Spinal cord (tissue), 10 donors: Measurements from ENCODE around the gene TAF5L. TPM values are rescaled to one million over a fixed set of nuclear protein-coding genes. Genes with fewer than 3 reads are reported as not detected.
A peak's percentile ranks its signal among the peaks of the same experiment; 100 is the strongest.

ENCODE experiments used
- DNase-seq, 6 donors: peaks; one replicate each; pipeline versions ENCODE4 v3.0.0 to v3.0.0-alpha.2; 2013 to 2015; ENCODE audit warnings: low spot score in 6 of 6, low read depth in 4 of 6
- H3K27ac ChIP-seq: one replicate; pipeline ENCODE4 v1.5.1; 2013; ENCODE audit warnings: low read depth, low read length, control low read depth
- H3K27me3 ChIP-seq: one replicate; pipeline ENCODE4 v1.6.1; 2013; ENCODE audit warnings: low read length; ENCODE audit not compliant: control insufficient read depth, insufficient read depth
- H3K36me3 ChIP-seq: one replicate; pipeline ENCODE4 v1.6.1; 2013; ENCODE audit warnings: low read length; ENCODE audit not compliant: control insufficient read depth, insufficient read depth
- H3K4me1 ChIP-seq: one replicate; pipeline ENCODE4 v1.6.1; 2013; ENCODE audit warnings: low read length; ENCODE audit not compliant: control insufficient read depth, insufficient read depth
- H3K4me3 ChIP-seq: one replicate; pipeline ENCODE4 v1.5.1; 2013; ENCODE audit warnings: low read depth, low read length, control low read depth
- H3K9me3 ChIP-seq: one replicate; pipeline ENCODE4 v1.6.1; 2013; ENCODE audit warnings: low read length; ENCODE audit not compliant: control insufficient read depth, insufficient read depth
- WGBS: methylation state at CpG from one replicate; pipeline ENCODE4 v1.1.5; 2013; ENCODE audit warnings: missing lambda C conversion rate; ENCODE audit not compliant: insufficient coverage; 5-methylcytosine and 5-hydroxymethylcytosine counted together
- polyA plus RNA-seq, 2 donors: library from polyadenylated mRNA; unstranded; fragments of 120-200 nt; gene quantifications; one replicate each; pipeline ENCODE4 v1.2.1, GENCODE V29; 2013; ENCODE audit not compliant: insufficient read length in 2 of 2
- total RNA-seq, 2 donors: library from RNA; depleted of rRNA in 1 of 2; stranded (reverse); fragments of 120-200 nt in 1 of 2; fragments of >200 nt in 1 of 2; gene quantifications; one replicate each; pipeline versions ENCODE4 v1.2.3 to v1.2.4, GENCODE V29; 2013 to 2014
- donor health status: healthy.

TAF5L gene
- total and polyA plus RNA-seq, 4 donors: 14.3 to 18.0 (median 16.9) TPM

DNA sequence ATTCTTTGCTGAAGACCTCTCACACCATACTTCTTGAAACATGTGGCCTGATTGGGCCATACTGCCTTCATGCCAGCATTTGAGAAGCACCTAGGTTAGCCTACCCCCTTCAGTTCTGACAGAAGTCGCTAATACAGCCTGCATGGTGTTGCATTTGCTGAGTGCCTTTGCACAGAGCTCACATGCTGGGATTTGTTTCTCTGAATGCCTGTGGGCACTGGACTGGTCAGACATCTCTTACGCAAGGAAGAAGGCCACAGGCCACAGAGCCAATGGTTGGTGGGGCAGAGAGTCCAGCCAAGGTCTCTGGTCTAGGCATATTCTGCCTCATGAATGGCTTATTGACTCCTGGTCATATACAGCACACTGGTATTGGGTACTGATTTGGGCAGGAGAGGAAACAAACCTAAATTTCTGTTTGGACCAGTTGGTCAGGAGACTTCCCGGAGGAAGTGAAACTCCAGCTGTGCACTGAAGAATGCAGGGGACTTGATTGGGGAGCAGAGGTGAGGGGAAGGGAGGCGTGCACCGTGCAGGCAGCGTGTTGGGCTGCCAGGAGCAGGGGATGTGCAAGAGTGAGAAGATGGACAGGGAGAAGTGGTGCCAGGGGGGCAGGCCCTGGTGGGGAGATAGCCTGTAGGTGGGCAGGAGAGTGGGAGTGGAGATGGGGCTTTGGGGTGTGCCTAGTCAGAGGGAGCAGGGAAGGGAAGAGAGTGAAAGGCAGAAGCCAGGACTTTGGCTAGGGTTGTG lies 18.2 kb upstream of the TAF5L start:
- DNase-seq: no peak
- Histone ChIP-seq H3K9me3 (no peaks in the 10 kb centered on the region), H3K27me3 (no peaks in the 10 kb centered on the region), H3K36me3 (peaks cover 32% of the 10 kb centered on the region), H3K27ac (no peak overlapping the region), H3K4me1 (no peaks in the 10 kb centered on the region), H3K4me3 (no peak overlapping the region)
- 87% methylated on average over 6 of the region's 6 CpGs for WGBS

DNA sequence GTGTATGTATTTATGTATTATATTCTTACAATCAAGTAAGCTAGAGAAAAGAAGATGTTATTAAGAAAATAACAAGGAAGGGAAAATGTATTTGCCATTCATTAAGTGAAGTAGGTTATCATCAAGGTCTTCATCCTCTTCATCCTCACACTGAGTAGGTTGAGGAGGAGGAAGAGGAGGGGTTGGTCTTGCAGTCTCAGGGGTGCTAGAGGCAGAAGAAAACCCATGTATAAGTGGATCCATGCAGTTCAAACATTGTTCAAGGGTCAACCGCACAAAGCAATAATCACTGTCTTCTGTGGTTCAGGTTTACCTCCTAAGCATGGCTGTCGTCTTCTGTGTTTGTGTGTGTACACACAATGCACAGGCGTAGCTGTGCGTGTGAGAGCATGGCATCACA lies 17.0 kb upstream of the TAF5L start:
- H3K36me3 ChIP-seq: peaks cover 36% of the 10 kb centered on the region
- no peak for DNase-seq

DNA sequence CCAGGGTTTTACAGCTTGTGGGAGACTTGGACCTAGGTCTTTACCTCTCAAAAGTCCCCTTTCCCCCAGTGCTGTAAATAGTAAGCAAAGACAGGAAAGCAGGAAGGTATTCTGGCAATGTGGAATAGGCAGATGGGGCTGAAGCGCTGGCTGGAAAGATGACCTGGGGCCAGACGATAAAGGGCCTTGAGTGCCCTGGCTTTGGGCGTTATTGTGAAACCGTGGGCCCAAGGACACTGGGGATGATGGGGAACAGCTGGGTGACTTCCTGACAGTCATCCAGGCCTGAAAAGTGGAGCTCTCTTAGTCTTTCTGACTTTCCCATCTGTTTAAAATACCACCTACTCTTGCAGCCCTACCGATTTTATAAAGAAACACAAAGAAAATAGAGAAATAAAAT lies 16.5 kb upstream of the TAF5L start:
- Histone ChIP-seq H3K9me3 (no peaks in the 10 kb centered on the region), H3K36me3 (peaks cover 39% of the 10 kb centered on the region), H3K4me1 (no peaks in the 10 kb centered on the region), H3K4me3 (no peak overlapping the region), H3K27me3 (no peaks in the 10 kb centered on the region), H3K27ac (no peak overlapping the region)
- WGBS: 88% methylated on average over 2 of the region's 5 CpGs
- no peak for DNase-seq

More for the DNA sequence above, 17.0 kb upstream of the TAF5L start:
- Histone ChIP-seq H3K27me3 (no peaks in the 10 kb centered on the region), H3K4me3 (no peak overlapping the region), H3K9me3 (no peaks in the 10 kb centered on the region), H3K27ac (no peak overlapping the region), H3K4me1 (no peaks in the 10 kb centered on the region)
- 98% methylated on average over 4 of the region's 4 CpGs for WGBS

DNA sequence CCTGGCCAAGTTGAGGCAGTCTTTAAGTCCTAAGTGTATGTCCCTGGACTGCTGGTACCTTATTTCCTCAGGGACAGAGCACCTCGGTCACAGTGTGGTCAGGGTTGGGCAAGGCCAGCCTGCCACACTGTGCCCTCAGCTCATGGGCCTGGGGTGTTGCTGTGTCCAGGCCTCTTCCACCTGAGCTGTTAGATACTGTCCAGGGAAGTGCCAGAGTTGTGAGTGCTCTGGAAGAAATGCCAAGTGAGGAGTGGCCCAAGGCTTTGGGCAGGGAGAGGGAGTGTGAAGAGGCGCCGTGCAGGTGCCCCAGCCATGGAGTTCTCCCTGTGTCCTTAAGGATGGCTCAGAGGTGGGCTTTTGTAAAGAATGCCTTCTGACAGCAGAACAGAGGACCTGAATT lies 15.4 kb upstream of the TAF5L start:
- no peak for DNase-seq
- Histone ChIP-seq H3K4me1 (no peaks in the 10 kb centered on the region), H3K36me3 (peaks cover 43% of the 10 kb centered on the region), H3K27ac (no peak overlapping the region), H3K27me3 (no peaks in the 10 kb centered on the region), H3K9me3 (no peaks in the 10 kb centered on the region), H3K4me3 (no peak overlapping the region)
- 91% methylated on average over 1 of the region's 3 CpGs for WGBS

DNA sequence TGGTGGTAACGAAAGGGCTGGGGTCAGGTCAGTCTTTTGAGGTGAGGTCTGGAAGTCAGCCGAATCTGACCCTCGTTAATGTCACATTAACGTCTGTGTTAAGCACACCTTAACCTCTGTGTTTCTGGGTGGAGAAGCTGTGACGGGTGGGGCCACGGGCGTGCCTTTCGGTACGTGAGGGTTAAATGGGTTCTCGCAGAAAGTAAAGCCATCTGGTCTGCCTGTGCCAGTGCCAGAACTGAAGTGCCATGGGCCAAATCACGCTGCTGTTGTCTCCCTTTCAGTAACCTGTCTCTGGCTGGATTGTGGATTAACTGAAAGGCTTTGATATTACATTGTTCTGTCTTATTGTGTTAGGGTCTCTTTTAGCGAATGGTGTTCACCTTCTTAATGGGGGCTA lies 14.5 kb upstream of the TAF5L start:
- peaks cover 46% of the 10 kb centered on the region for H3K36me3 ChIP-seq
- H3K4me3 ChIP-seq: no peak overlapping the region
- H3K9me3 ChIP-seq: no peaks in the 10 kb centered on the region
- no peaks in the 10 kb centered on the region for H3K27me3 ChIP-seq
- 76% methylated on average over 10 of the region's 12 CpGs for WGBS
- DNase-seq: peak in 2 of 6 donors; percentile 34 to 71
- H3K27ac ChIP-seq: no peak overlapping the region
- no peaks in the 10 kb centered on the region for H3K4me1 ChIP-seq

DNA sequence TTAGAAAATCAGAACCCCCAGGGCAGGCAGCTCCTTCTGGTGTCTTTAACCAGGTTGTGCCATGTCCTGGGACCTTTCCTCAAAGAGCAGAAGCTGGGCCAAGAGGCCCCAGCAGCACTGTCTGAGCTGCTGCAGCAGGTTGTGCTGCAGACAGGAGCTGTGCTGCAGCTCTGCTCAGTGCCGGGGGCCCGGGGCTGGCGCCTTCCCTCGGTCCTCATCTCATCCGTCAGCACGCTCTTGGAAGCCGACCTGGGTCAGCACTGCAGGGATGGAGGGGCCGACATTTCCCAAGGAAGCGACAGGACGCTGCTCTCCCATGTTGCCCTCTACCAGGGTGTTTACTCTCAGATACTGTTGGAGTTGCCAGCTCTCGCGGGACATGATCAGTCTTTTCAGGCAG lies 11.8 kb upstream of the TAF5L start:
- Histone ChIP-seq H3K4me1 (no peaks in the 10 kb centered on the region), H3K4me3 (no peak overlapping the region), H3K27me3 (no peaks in the 10 kb centered on the region), H3K27ac (no peak overlapping the region), H3K36me3 (peaks cover 45% of the 10 kb centered on the region), H3K9me3 (no peaks in the 10 kb centered on the region)
- 94% methylated on average over 12 of the region's 12 CpGs for WGBS
- DNase-seq: no peak

DNA sequence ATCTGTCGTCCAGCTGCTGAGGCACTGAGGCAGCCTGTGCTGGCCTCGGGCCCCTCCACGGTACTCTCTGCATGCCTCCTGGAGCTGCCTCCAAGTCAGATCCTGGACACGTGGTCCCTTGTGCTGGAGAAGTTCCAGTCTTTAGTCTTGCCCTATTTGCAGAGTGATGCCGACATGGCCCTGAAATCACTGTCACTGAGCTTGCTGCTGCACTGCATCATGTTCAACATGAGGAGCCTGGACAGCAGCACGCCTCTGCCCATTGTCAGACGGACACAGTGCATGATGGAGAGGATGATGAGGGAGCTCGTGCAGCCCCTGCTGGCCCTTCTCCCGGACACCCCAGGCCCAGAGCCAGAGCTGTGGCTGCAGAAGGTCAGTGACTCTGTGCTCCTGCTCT lies 10.1 kb upstream of the TAF5L start:
- no peak overlapping the region for H3K27ac ChIP-seq
- whole genome bisulfite sequencing: 92% methylated on average over 9 of the region's 9 CpGs
- no peaks in the 10 kb centered on the region for H3K9me3 ChIP-seq
- no peak for DNase-seq
- H3K27me3 ChIP-seq: no peaks in the 10 kb centered on the region
- peaks cover 42% of the 10 kb centered on the region for H3K36me3 ChIP-seq
- no peak overlapping the region for H3K4me3 ChIP-seq
- H3K4me1 ChIP-seq: no peaks in the 10 kb centered on the region

DNA sequence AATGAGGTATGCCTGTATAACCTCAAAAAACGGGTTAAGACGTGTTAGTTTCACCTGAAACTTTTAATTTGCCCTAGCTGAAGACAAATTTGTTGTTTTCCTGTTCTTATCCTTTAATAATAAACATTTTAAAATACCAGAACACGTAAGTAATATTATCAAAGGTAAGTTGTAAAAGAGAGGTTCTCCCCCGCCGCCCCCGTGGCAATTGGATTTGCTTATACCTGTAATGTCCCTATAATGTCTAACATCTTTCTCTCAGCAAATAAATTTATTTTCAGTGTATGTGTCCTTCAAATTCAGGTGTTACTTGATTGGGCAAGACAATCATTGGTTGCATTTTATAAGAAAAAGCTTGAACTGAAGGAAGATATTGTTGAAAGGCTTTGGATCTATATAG lies 6.0 kb upstream of the TAF5L start:
- Histone ChIP-seq H3K4me1 (no peaks in the 10 kb centered on the region), H3K36me3 (peaks cover 29% of the 10 kb centered on the region), H3K9me3 (no peaks in the 10 kb centered on the region), H3K27me3 (no peaks in the 10 kb centered on the region), H3K4me3 (no peak overlapping the region), H3K27ac (no peak overlapping the region)
- no peak for DNase-seq
- no CpG with 5 or more reads among the region's 6 CpGs for WGBS

DNA sequence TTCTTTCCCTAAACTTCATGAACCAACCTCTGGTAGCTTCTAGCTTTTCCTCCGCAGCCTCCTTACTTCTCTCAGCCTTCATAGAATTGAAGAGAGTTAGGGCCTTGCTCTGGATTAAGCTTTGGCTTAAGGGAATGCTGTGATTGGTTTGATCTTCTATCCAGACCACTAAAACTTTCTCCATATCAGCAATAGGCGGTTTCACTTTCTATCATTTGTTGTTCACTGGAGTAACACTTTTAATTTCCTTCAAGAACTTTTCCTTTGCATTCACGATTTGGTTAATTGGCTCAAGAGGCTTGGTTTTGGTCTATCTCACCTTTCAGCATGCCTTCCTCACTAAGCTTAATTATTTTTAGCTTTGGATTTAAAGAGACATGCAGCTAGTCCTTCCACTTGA lies 5.2 kb upstream of the TAF5L start:
- Histone ChIP-seq H3K9me3 (no peaks in the 10 kb centered on the region), H3K4me3 (no peak overlapping the region), H3K36me3 (peaks cover 20% of the 10 kb centered on the region), H3K27me3 (no peaks in the 10 kb centered on the region), H3K4me1 (peaks cover 4% of the 10 kb centered on the region), H3K27ac (no peak overlapping the region)
- WGBS: no CpG with 5 or more reads among the region's 3 CpGs
- no peak for DNase-seq

DNA sequence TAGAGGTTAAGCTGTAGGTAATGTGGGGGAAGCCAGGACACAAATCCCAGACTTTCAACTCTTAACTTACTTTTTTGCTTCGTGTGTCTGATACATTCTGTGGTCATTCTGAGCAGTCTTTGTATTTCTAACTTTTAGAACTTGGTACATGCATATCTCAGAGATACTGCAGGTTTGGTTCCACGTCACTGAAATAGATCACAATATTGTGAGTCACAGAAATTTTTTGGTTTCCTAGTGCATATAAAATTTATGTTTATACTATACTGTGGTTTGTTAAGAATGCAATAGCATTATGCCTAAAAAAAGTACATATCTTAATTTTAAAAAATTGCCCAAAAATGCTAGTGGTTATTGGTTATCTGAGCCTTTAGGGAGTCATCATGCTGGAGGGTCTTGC lies 3.3 kb upstream of the TAF5L start:
- Histone ChIP-seq H3K9me3 (no peaks in the 10 kb centered on the region), H3K27me3 (no peaks in the 10 kb centered on the region), H3K27ac (no peak overlapping the region), H3K4me3 (no peak overlapping the region), H3K36me3 (peaks cover 3% of the 10 kb centered on the region), H3K4me1 (peaks cover 15% of the 10 kb centered on the region)
- WGBS: no CpG with 5 or more reads among the region's 2 CpGs
- no peak for DNase-seq
